HUES48 (cell line): ENCODE measurements around the gene LCT.
"Not testable (repeated sequence)": the region's sequence is repeated elsewhere in the genome, so short reads cannot be mapped to it uniquely, and the experiment has no call there.

Source experiments
- H3K27ac ChIP-seq: one replicate; pipeline ENCODE4 v1.7.0; 2013; ENCODE audit warnings: low read depth, low read length, inconsistent platforms
- H3K27me3 ChIP-seq: 2 replicates; pipeline ENCODE4 v1.6.1; 2013; ENCODE audit warnings: mild to moderate bottlenecking, low read length; ENCODE audit not compliant: control insufficient read depth, insufficient read depth
- H3K36me3 ChIP-seq: 2 replicates; pipeline ENCODE4 v1.6.1; 2013; ENCODE audit warnings: low read length; ENCODE audit not compliant: control insufficient read depth, insufficient read depth
- H3K4me1 ChIP-seq: 2 replicates; pipeline ENCODE4 v1.6.1; 2013; ENCODE audit warnings: mild to moderate bottlenecking, low read length; ENCODE audit not compliant: control insufficient read depth, insufficient read depth
- H3K4me3 ChIP-seq: 2 replicates; pipeline ENCODE4 v1.5.1; 2013; ENCODE audit warnings: mild to moderate bottlenecking, low read depth, low read length
- H3K9ac ChIP-seq: 2 replicates; pipeline ENCODE4 v1.6.1; 2013; ENCODE audit warnings: mild to moderate bottlenecking, low read depth, low read length, moderate library complexity
- H3K9me3 ChIP-seq: 2 replicates; pipeline ENCODE4 v1.6.1; 2013; ENCODE audit warnings: low read length; ENCODE audit not compliant: control insufficient read depth, insufficient read depth

Gene LCT

GRCh38 chr2:135836596-135837270, at the start of gene LCT:
Gene LCT, minus strand, starts transcription at chr2:135837184. Its CDS starts 15 bp downstream, at chr2:135837169.
- Histone ChIP-seq H3K27ac (no peak within 1 kb of the TSS), H3K36me3 (peaks cover 24% of the 10 kb centered on the region), H3K4me1 (no peaks in the 10 kb centered on the region), H3K9me3 (no peaks in the 10 kb centered on the region), H3K4me3 (no peak within 1 kb of the TSS), H3K9ac (no peak within 1 kb of the TSS), H3K27me3 (no peaks in the 10 kb centered on the region)

- Histone ChIP-seq H3K27ac (no peak overlapping the region), H3K4me3 (no peak overlapping the region), H3K36me3 (no peaks in the 10 kb centered on the region), H3K4me1 (peaks cover 2% of the 10 kb centered on the region), H3K27me3 (no peaks in the 10 kb centered on the region), H3K9me3 (peaks cover 9% of the 10 kb centered on the region; the same call in 1 of the 2 replicates), H3K9ac (no peak overlapping the region)
Measured at GRCh38 chr2:135885709-135886108, 48.7 kb upstream of the LCT start.

- Histone ChIP-seq H3K9ac (no peak overlapping the region), H3K27me3 (no peaks in the 10 kb centered on the region), H3K36me3 (no peaks in the 10 kb centered on the region), H3K4me1 (no peaks in the 10 kb centered on the region), H3K4me3 (no peak overlapping the region), H3K27ac (no peak overlapping the region), H3K9me3 (no peaks in the 10 kb centered on the region)
Measured at GRCh38 chr2:135882415-135882814, 45.4 kb upstream of the LCT start.

GRCh38 chr2:135876770-135877169, 39.8 kb upstream of the LCT start:
- Histone ChIP-seq H3K36me3 (peaks cover 15% of the 10 kb centered on the region), H3K27ac (peak overlapping the region; percentile 98), H3K4me1 (peaks cover 16% of the 10 kb centered on the region), H3K4me3 (peak overlapping the region; percentile 99)
- not testable (repeated sequence) for H3K27me3 ChIP-seq, H3K9me3 ChIP-seq, H3K9ac ChIP-seq

- H3K4me3 ChIP-seq = peak within 1 kb of the TSS; percentile 99
- peak within 1 kb of the TSS; percentile 96 for H3K9ac ChIP-seq
- peak within 1 kb of the TSS; percentile 98 for H3K27ac ChIP-seq
- H3K9me3 ChIP-seq = no peaks in the 10 kb centered on the region
- H3K27me3 ChIP-seq = no peaks in the 10 kb centered on the region
- peaks cover 21% of the 10 kb centered on the region for H3K36me3 ChIP-seq
- H3K4me1 ChIP-seq = peaks cover 16% of the 10 kb centered on the region
Measured at GRCh38 chr2:135876066-135876711, 39.2 kb upstream of the LCT start, which contains the start of gene MCM6. Gene MCM6, minus strand, starts transcription at chr2:135876443. Its CDS starts 78 bp downstream, at chr2:135876365.

- H3K36me3 ChIP-seq = peaks cover 27% of the 10 kb centered on the region
- peak overlapping the region; percentile 96 for H3K9ac ChIP-seq
- peaks cover 16% of the 10 kb centered on the region for H3K4me1 ChIP-seq
- peak overlapping the region; percentile 99 for H3K4me3 ChIP-seq
- no peaks in the 10 kb centered on the region for H3K27me3 ChIP-seq
- peak overlapping the region; percentile 98 for H3K27ac ChIP-seq
- H3K9me3 ChIP-seq = no peaks in the 10 kb centered on the region
Measured at GRCh38 chr2:135875491-135876065, 38.6 kb upstream of the LCT start.

GRCh38 chr2:135874777-135875365, 37.9 kb upstream of the LCT start:
- H3K9me3 ChIP-seq = no peaks in the 10 kb centered on the region
- H3K4me3 ChIP-seq = peak overlapping the region; percentile 99
- H3K36me3 ChIP-seq = peaks cover 34% of the 10 kb centered on the region
- H3K4me1 ChIP-seq = peaks cover 16% of the 10 kb centered on the region
- no peaks in the 10 kb centered on the region for H3K27me3 ChIP-seq
- H3K9ac ChIP-seq = no peak overlapping the region
- H3K27ac ChIP-seq = peak overlapping the region; percentile 50

- peaks cover 76% of the 10 kb centered on the region for H3K36me3 ChIP-seq
- H3K27ac ChIP-seq = no peak overlapping the region
- no peak overlapping the region for H3K4me3 ChIP-seq
- no peak overlapping the region for H3K9ac ChIP-seq
- peaks cover 16% of the 10 kb centered on the region for H3K4me1 ChIP-seq
- no peaks in the 10 kb centered on the region for H3K9me3 ChIP-seq
- no peaks in the 10 kb centered on the region for H3K27me3 ChIP-seq
Measured at GRCh38 chr2:135870571-135870970, 33.6 kb upstream of the LCT start.

GRCh38 chr2:135863233-135863632, 26.2 kb upstream of the LCT start:
- H3K36me3 ChIP-seq = peaks cover 92% of the 10 kb centered on the region
- H3K27ac ChIP-seq = no peak overlapping the region
- H3K4me1 ChIP-seq = no peaks in the 10 kb centered on the region

GRCh38 chr2:135862718-135863117, 25.7 kb upstream of the LCT start:
- Histone ChIP-seq H3K9ac (no peak overlapping the region), H3K36me3 (peaks cover 92% of the 10 kb centered on the region), H3K4me1 (no peaks in the 10 kb centered on the region), H3K9me3 (no peaks in the 10 kb centered on the region), H3K27ac (no peak overlapping the region), H3K27me3 (no peaks in the 10 kb centered on the region), H3K4me3 (no peak overlapping the region)

More at GRCh38 chr2:135863233-135863632, 26.2 kb upstream of the LCT start:
- no peak overlapping the region for H3K9ac ChIP-seq
- no peak overlapping the region for H3K4me3 ChIP-seq
- no peaks in the 10 kb centered on the region for H3K27me3 ChIP-seq
- no peaks in the 10 kb centered on the region for H3K9me3 ChIP-seq

GRCh38 chr2:135853401-135853800, 16.4 kb upstream of the LCT start:
- H3K4me1 ChIP-seq = no peaks in the 10 kb centered on the region
- no peak overlapping the region for H3K4me3 ChIP-seq
- no peaks in the 10 kb centered on the region for H3K9me3 ChIP-seq
- H3K9ac ChIP-seq = no peak overlapping the region
- H3K36me3 ChIP-seq = peaks cover 94% of the 10 kb centered on the region
- H3K27me3 ChIP-seq = no peaks in the 10 kb centered on the region
- no peak overlapping the region for H3K27ac ChIP-seq
